ENCODE results near the gene NUP188. TPM values are rescaled to one million over a fixed set of nuclear protein-coding genes. Genes with fewer than 3 reads are reported as not detected.

The NUP188 gene
- total and polyA plus RNA-seq, 2 of the 4 experiments (the other 2 are of a cell fraction), result 53.0 to 59.1 TPM

DNA sequence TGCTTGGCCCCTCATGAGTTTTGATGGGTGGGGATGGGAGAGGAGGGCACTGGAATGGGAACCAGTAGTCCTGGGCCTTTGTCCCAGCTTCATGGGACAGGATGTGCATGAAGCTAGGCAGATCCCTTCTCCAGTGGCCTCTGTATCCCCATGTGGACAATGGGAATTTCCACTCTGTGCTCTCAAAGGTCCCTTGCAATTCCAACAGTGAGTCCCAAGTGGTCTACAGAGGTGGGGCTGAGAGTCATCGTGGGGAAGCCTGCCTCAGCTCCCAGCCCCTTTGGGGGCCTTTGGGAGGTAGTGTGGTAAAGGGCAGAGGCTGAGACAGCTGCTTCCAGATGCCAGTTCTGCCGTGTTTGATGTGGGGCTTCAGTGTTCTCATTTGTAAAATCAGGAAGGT, 28.6 kb upstream of the NUP188 start:
- Histone ChIP-seq H3K9me3 (ENCODE audit: control insufficient read depth, insufficient read depth, low read length) (no peaks in the 10 kb centered on the region), H3K27ac (ENCODE audit: insufficient read depth, low read length) (no peak overlapping the region), H3K9me1 (ENCODE audit: insufficient read depth, low read length) (peaks cover 25% of the 10 kb centered on the region), H3K9ac (ENCODE audit: low read depth, low read length) (no peak overlapping the region), H3K4me3 (ENCODE audit: insufficient read depth, low read depth, low read length) (no peak overlapping the region), H2BK15ac (ENCODE audit: low read depth, low read length) (0 out of 3 replicates have a peak overlapping the region, but pooled peaks have one; percentile 40), H3K14ac (replicated peaks; ENCODE audit: low read depth, low read length) (peak overlapping the region; percentile 10; the same call in 1 of the 2 replicates), H4K5ac (ENCODE audit: low read depth, low read length) (no peak overlapping the region), H3K36me3 (ENCODE audit: control insufficient read depth, insufficient read depth, low read length) (peaks cover 24% of the 10 kb centered on the region), H3K27me3 (ENCODE audit: control insufficient read depth, insufficient read depth, low read length) (no peaks in the 10 kb centered on the region), H2BK120ac (ENCODE audit: low read depth, low read length) (no peak overlapping the region; the same call in 1 of the 2 replicates), H2BK20ac (ENCODE audit: low read depth, low read length) (no peak overlapping the region), H2AFZ (replicated peaks; ENCODE audit: low read length, poor library complexity) (no peak overlapping the region), H4K20me1 (ENCODE audit: insufficient read depth, low read length) (no peaks in the 10 kb centered on the region), H3K79me1 (ENCODE audit: low read depth in 1 of 2, low read length in 2 of 2) (peaks cover 22 to 70% of the 10 kb centered on the region in 2 experiments; a peak in 3 of 4 replicates), H4K91ac (ENCODE audit: insufficient read depth, low read depth, low read length) (no peak overlapping the region), H3K18ac (ENCODE audit: low read depth, low read length) (no peak overlapping the region), H2AK5ac (ENCODE audit: low read depth, low read length) (0 out of 2 replicates have a peak overlapping the region, but pooled peaks have one; percentile 36), H2AK9ac (replicated peaks; ENCODE audit: low read depth, low read length, poor library complexity) (peak overlapping the region; percentile 20), H3K56ac (ENCODE audit: extremely low read depth, insufficient read depth, low read length) (no peak overlapping the region), H3K4me2 (ENCODE audit: low read depth, low read length) (no peak overlapping the region), H2BK5ac (ENCODE audit: low read depth, low read length, poor library complexity, severe bottlenecking) (no peak overlapping the region), H4K8ac (ENCODE audit: low read depth in 2 of 2, low read length in 2 of 2) (no peak overlapping the region; a peak in 1 of 4 replicates), H3K4ac (ENCODE audit: low read depth, low read length) (peak overlapping the region; percentile 1; the same call in 1 of the 2 replicates), H3K23ac (ENCODE audit: low read depth, low read length) (no peak overlapping the region), H3K4me1 (ENCODE audit: control insufficient read depth, insufficient read depth, low read length) (peaks cover 17% of the 10 kb centered on the region)
- ChIA-PET CTCF (no interaction called here), POLR2A (ENCODE audit: unreplicated experiment) (no interaction called here)
- intact Hi-C loops (cut with micrococcal nuclease) (no loop called here), dilution Hi-C loops (cut with HindIII; ENCODE audit: low sequenced_read_pairs, unreplicated experiment) (no loop called here), in situ Hi-C loops (cut with MboI; ENCODE audit: low sequenced_read_pairs) (no loop called here)
- TF ChIP-seq RCOR1 (IDR thresholded peaks at IDR 0.05; ENCODE audit: insufficient replicate concordance, low read length) (no peak), RAD21 (IDR thresholded peaks at IDR 0.05; ENCODE audit: low read length) (no peak), MXI1 (IDR thresholded peaks at IDR 0.05; ENCODE audit: borderline replicate concordance, low read depth, low read length) (no peak), MAFK (IDR thresholded peaks at IDR 0.05; ENCODE audit: low read depth, low read length) (no peak), CHD1 (IDR thresholded peaks at IDR 0.05; ENCODE audit: low read depth, low read length) (no peak), CEBPB (IDR thresholded peaks at IDR 0.05; ENCODE audit: low read depth, low read length) (no peak), NFE2L2 (IDR thresholded peaks at IDR 0.05; ENCODE audit: low read depth, low read length) (no peak), RFX5 (IDR thresholded peaks at IDR 0.05; ENCODE audit: low read depth, low read length) (no peak), POLR2A (IDR thresholded peaks at IDR 0.05; ENCODE audit: low read depth, low read length) (no peak), SMC3 (IDR thresholded peaks at IDR 0.05; ENCODE audit: low read depth, low read length) (no peak)
- TF ChIP-seq, protein P1, sequence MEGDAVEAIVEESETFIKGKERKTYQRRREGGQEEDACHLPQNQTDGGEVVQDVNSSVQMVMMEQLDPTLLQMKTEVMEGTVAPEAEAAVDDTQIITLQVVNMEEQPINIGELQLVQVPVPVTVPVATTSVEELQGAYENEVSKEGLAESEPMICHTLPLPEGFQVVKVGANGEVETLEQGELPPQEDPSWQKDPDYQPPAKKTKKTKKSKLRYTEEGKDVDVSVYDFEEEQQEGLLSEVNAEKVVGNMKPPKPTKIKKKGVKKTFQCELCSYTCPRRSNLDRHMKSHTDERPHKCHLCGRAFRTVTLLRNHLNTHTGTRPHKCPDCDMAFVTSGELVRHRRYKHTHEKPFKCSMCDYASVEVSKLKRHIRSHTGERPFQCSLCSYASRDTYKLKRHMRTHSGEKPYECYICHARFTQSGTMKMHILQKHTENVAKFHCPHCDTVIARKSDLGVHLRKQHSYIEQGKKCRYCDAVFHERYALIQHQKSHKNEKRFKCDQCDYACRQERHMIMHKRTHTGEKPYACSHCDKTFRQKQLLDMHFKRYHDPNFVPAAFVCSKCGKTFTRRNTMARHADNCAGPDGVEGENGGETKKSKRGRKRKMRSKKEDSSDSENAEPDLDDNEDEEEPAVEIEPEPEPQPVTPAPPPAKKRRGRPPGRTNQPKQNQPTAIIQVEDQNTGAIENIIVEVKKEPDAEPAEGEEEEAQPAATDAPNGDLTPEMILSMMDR (conservative IDR thresholded peaks at IDR 0.05; ENCODE audit: low read depth, low read length), result no peak
- no peak for DNase-seq
- no CpG with 5 or more reads among the region's 2 CpGs for WGBS, 2 experiments (ENCODE audit: extremely low coverage in 2 of 2, insufficient read length in 1 of 2)
- no peak for ATAC-seq (ENCODE audit: low read depth)
- BruUV-seq (replicated peaks), result no TSS peak
